Ovary (tissue), 3 donors: ENCODE data around the gene GRIN2D.

Source experiments
- CTCF ChIP-seq, 3 donors: fragments of 450-650 bp in 2 of 3; fragments of 200-600 bp in 1 of 3; IDR thresholded peaks; one replicate each; pipeline versions ENCODE4 v1.5.1 to v1.8.0; 2016 to 2022; ENCODE audit warnings: antibody characterized with exemption in 3 of 3, mild to moderate bottlenecking in 1 of 3
- EP300 ChIP-seq: sonication (generic); formaldehyde crosslinking; IDR thresholded peaks from one replicate; pipeline ENCODE4 v1.6.1; 2017; ENCODE audit warnings: antibody characterized with exemption
- POLR2A ChIP-seq: fragments of 450-650 bp; IDR thresholded peaks from one replicate; pipeline ENCODE4 v1.6.1; 2017; ENCODE audit warnings: antibody characterized with exemption, mild to moderate bottlenecking, moderate library complexity
- donor health status: DM: no; HTN: no; CAD: no.

GRCh38 chr19:48405850-48406249 is 12.4 kb downstream of the GRIN2D start:
- TF ChIP-seq CTCF (IDR thresholded peaks at IDR 0.05) (no peak), POLR2A (no peak), EP300 (no peak)
